Activated CD4-positive, alpha-beta T cell treated with anti-CD3 and anti-CD28 coated beads for 36 hours (primary cell): Measurements from ENCODE around the gene TBC1D8. TPM values are rescaled to one million over a fixed set of nuclear protein-coding genes. Genes with fewer than 3 reads are reported as not detected.

Experiments
- ATAC-seq: fragments of 200-7000 bp; cut with Tn5 transposase; one replicate; pipeline ENCODE4 v1.10.0; 2021; ENCODE audit warnings: mild to moderate bottlenecking, moderate library complexity
- CTCF ChIA-PET: fragments of 350-600 bp; sonication (Branson Sonifier 250); formaldehyde crosslinking; loops from one replicate; lab custom pipeline; 2021; ENCODE audit warnings: antibody characterized with exemption; lab: Charles Lee
- POLR2A ChIA-PET: fragments of 350-600 bp; sonication (Branson Sonifier 250); formaldehyde crosslinking; loops from one replicate; lab custom pipeline; 2021; ENCODE audit warnings: antibody characterized with exemption, inconsistent platforms; lab: Charles Lee
- DNase-seq: peaks from one replicate; pipeline ENCODE4 v3.0.0-alpha.2; 2020
- H3K27ac Mint-ChIP-seq: one replicate; pipeline ENCODE4 v1.8.0; 2021; ENCODE audit warnings: mixed read lengths
- H3K27me3 Mint-ChIP-seq: one replicate; pipeline ENCODE4 v1.8.0; 2021; ENCODE audit warnings: mixed read lengths
- H3K36me3 Mint-ChIP-seq: one replicate; pipeline ENCODE4 v1.8.0; 2021; ENCODE audit warnings: low read depth, mixed read lengths
- H3K4me1 Mint-ChIP-seq: one replicate; pipeline ENCODE4 v1.8.0; 2021; ENCODE audit warnings: mixed read lengths
- H3K4me3 Mint-ChIP-seq: one replicate; pipeline ENCODE4 v1.8.0; 2021; ENCODE audit warnings: mild to moderate bottlenecking, moderate library complexity, mixed read lengths
- H3K9me3 Mint-ChIP-seq: one replicate; pipeline ENCODE4 v1.8.0; 2021; ENCODE audit warnings: low read depth, mixed read lengths
- intact Hi-C, 2 experiments: fragments of 100-400 bp; cut with DNase I in 1 of 2; cut with micrococcal nuclease in 1 of 2; formaldehyde crosslinking; loops; one replicate each; pipeline versions ENCODE4 v1.14.2 to v1.15.1; 2022 to 2024; cut with DNase I, micrococcal nuclease
- total RNA-seq, 2 experiments: library from RNA; stranded (reverse); gene quantifications; one replicate each; pipeline ENCODE4 v1.2.3, GENCODE V29; 2021

The TBC1D8 gene
- total RNA-seq, 2 experiments from 2014 or later = 3.3 to 3.4 TPM

GRCh38 chr2:101022221-101022620 lies 129.0 kb downstream of the TBC1D8 start:
- no peaks in the 10 kb centered on the region for H3K4me1 Mint-ChIP-seq
- H3K36me3 Mint-ChIP-seq = peaks cover 14% of the 10 kb centered on the region
- no peaks in the 10 kb centered on the region for H3K27me3 Mint-ChIP-seq
- intact Hi-C loops = no loop called here
- ATAC-seq (no peak), DNase-seq (no peak)
- H3K4me3 Mint-ChIP-seq = no peak overlapping the region
- no peak overlapping the region for H3K27ac Mint-ChIP-seq
- ChIA-PET CTCF (interaction anchor here (0.5 to 1.4 kb wide), 4 partner anchors 9 to 184 kb away, joined by 3 read pairs; no protein-coding TSS in a partner anchor), POLR2A (no interaction called here)
- no peaks in the 10 kb centered on the region for H3K9me3 Mint-ChIP-seq

GRCh38 chr2:101018934-101019333 lies 132.2 kb downstream of the TBC1D8 start:
- intact Hi-C loops = no loop called here
- CTCF ChIA-PET = interaction anchor here (1.0 kb wide), 1 partner anchor 11 kb away, joined by 3 read pairs; no protein-coding TSS in a partner anchor
- no peaks in the 10 kb centered on the region for H3K9me3 Mint-ChIP-seq
- peaks cover 30% of the 10 kb centered on the region for H3K36me3 Mint-ChIP-seq
- POLR2A ChIA-PET = no interaction called here
- no peak overlapping the region for H3K4me3 Mint-ChIP-seq
- H3K4me1 Mint-ChIP-seq = no peaks in the 10 kb centered on the region
- ATAC-seq (no peak), DNase-seq (no peak)
- no peaks in the 10 kb centered on the region for H3K27me3 Mint-ChIP-seq
- no peak overlapping the region for H3K27ac Mint-ChIP-seq

DNA sequence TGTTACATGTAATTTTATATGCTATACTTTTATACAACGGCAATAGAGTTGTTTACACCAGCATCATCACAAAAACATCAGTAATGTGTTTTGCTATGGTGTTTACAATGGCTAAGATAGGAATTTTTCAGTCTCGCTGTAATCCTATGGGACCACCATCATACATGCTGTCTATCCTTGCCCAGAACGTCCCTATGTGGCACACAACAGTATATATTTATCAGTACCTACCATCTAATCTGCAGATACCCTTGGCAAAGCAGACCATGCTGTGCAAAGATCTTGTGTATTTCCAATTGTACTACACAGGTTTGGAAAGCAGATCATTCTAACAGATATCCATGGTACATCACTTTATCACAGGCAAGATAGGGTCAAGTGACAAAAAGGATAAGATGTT lies 133.8 kb downstream of the TBC1D8 start:
- POLR2A ChIA-PET = no interaction called here
- peaks cover 40% of the 10 kb centered on the region for H3K36me3 Mint-ChIP-seq

GRCh38 chr2:101014264-101014857 lies 136.8 kb downstream of the TBC1D8 start:
- ChIA-PET CTCF (interaction anchor here (0.9 to 4.7 kb wide), 2 partner anchors 191 to 216 kb away, joined by 3 to 61 read pairs; no protein-coding TSS in a partner anchor), POLR2A (no interaction called here)
- no peak overlapping the region for H3K27ac Mint-ChIP-seq

More for the DNA sequence above, 133.8 kb downstream of the TBC1D8 start:
- intact Hi-C loops = no loop called here
- H3K27ac Mint-ChIP-seq = no peak overlapping the region
- peaks cover 4% of the 10 kb centered on the region for H3K4me1 Mint-ChIP-seq
- no peaks in the 10 kb centered on the region for H3K27me3 Mint-ChIP-seq
- no peaks in the 10 kb centered on the region for H3K9me3 Mint-ChIP-seq
- no peak overlapping the region for H3K4me3 Mint-ChIP-seq
- CTCF ChIA-PET = interaction anchor here (1.1 kb wide), 1 partner anchor 133 kb away, joined by 4 read pairs; no protein-coding TSS in a partner anchor
- DNase-seq = no peak
- no peak for ATAC-seq

GRCh38 chr2:101012706-101013181 lies 138.4 kb downstream of the TBC1D8 start:
- Mint-ChIP-seq H3K27ac (peak overlapping the region; percentile 55), H3K9me3 (no peaks in the 10 kb centered on the region), H3K4me3 (no peak overlapping the region), H3K36me3 (peaks cover 51% of the 10 kb centered on the region), H3K27me3 (no peaks in the 10 kb centered on the region), H3K4me1 (peaks cover 31% of the 10 kb centered on the region)
- ATAC-seq (no peak), DNase-seq (peak; percentile 49)
- POLR2A ChIA-PET = interaction anchor here (0.7 to 1.0 kb wide), 2 partner anchors 11 to 850 kb away, joined by 3 to 10 read pairs; partner anchors contain the start of gene RPL31
- CTCF ChIA-PET = interaction anchor here (0.6 to 4.7 kb wide), 34 partner anchors 8 to 1562 kb away, joined by 3 to 61 read pairs (median 3); partner anchors contain the start of gene CNOT11
- intact Hi-C loops = loop anchor here (1.0 to 5.0 kb wide), 5 partner anchors 193 to 870 kb away; partner anchors contain the start of genes AFF3 (in 1 of the 2), CNOT11 (in 1 of the 2), CREG2 (in 1 of the 2) and RNF149 (in 1 of the 2)

More at GRCh38 chr2:101014264-101014857, 136.8 kb downstream of the TBC1D8 start:
- H3K36me3 Mint-ChIP-seq = peaks cover 43% of the 10 kb centered on the region
- intact Hi-C loops = loop anchor here (5.0 kb wide), 2 partner anchors 293 to 872 kb away; partner anchors contain the start of genes AFF3 (in 1 of the 2) and RNF149 (in 1 of the 2)
- H3K27me3 Mint-ChIP-seq = no peaks in the 10 kb centered on the region
- no peaks in the 10 kb centered on the region for H3K9me3 Mint-ChIP-seq
- no peak overlapping the region for H3K4me3 Mint-ChIP-seq
- peaks cover 23% of the 10 kb centered on the region for H3K4me1 Mint-ChIP-seq
- DNase-seq = no peak
- no peak for ATAC-seq

DNA sequence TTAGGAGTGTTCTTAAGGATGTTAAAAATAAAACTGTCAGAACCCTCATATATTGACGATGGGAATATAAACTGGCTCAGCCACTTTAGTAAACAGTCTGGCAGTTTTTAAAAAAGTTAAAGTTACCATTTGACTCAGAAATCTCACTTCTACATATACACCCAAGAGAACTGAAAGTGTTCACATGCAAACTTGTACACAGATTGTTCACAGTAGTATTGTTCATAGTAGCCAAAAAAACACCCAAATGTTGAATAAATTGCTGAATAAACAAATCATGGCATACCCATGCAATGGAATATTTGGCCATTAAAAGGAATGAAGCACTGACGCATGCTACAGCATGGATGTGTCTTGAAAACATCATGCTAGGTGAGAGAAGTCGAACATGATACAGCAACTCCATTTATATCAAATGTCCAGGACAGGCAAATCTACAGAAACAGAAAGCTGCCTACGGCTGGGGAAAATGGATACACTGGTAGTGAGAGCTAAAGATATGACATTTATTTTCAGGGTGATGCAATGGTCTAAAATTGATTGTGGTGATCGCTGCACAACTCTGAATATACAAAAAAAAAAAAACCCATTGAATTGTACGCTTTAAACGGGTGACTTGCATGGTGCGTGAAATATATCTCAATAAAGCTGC lies 139.0 kb downstream of the TBC1D8 start:
- CTCF ChIA-PET = interaction anchor here (0.6 to 4.7 kb wide), 33 partner anchors 8 to 1562 kb away, joined by 3 to 61 read pairs (median 3); partner anchors contain the start of gene CNOT11
- no peak for DNase-seq
- H3K27me3 Mint-ChIP-seq = no peaks in the 10 kb centered on the region
- H3K36me3 Mint-ChIP-seq = peaks cover 56% of the 10 kb centered on the region
- peaks cover 37% of the 10 kb centered on the region for H3K4me1 Mint-ChIP-seq
- POLR2A ChIA-PET = interaction anchor here (0.7 to 1.0 kb wide), 2 partner anchors 10 to 850 kb away, joined by 3 to 10 read pairs; partner anchors contain the start of gene RPL31
- no peak overlapping the region for H3K4me3 Mint-ChIP-seq
- no peaks in the 10 kb centered on the region for H3K9me3 Mint-ChIP-seq
- ATAC-seq = peak; percentile 53
- H3K27ac Mint-ChIP-seq = peak overlapping the region; percentile 55
- intact Hi-C loops = loop anchor here (1.0 to 5.0 kb wide), 5 partner anchors 193 to 870 kb away; partner anchors contain the start of genes AFF3 (in 1 of the 2), CNOT11 (in 1 of the 2), CREG2 (in 1 of the 2) and RNF149 (in 1 of the 2)

GRCh38 chr2:101011152-101011551 lies 140.0 kb downstream of the TBC1D8 start:
- H3K4me1 Mint-ChIP-seq = peaks cover 45% of the 10 kb centered on the region
- intact Hi-C loops = loop anchor here (5.0 kb wide), 2 partner anchors 296 to 869 kb away; partner anchors contain the start of genes AFF3 (in 1 of the 2) and RNF149 (in 1 of the 2)
- H3K4me3 Mint-ChIP-seq = no peak overlapping the region
- no peak for ATAC-seq
- H3K27ac Mint-ChIP-seq = peak overlapping the region; percentile 78
- POLR2A ChIA-PET = no interaction called here
- no peaks in the 10 kb centered on the region for H3K9me3 Mint-ChIP-seq
- no peak for DNase-seq
- CTCF ChIA-PET = interaction anchor here (0.7 to 4.7 kb wide), 3 partner anchors 194 to 242 kb away, joined by 3 to 61 read pairs (median 3); no protein-coding TSS in a partner anchor
- H3K36me3 Mint-ChIP-seq = peaks cover 65% of the 10 kb centered on the region
- no peaks in the 10 kb centered on the region for H3K27me3 Mint-ChIP-seq

DNA sequence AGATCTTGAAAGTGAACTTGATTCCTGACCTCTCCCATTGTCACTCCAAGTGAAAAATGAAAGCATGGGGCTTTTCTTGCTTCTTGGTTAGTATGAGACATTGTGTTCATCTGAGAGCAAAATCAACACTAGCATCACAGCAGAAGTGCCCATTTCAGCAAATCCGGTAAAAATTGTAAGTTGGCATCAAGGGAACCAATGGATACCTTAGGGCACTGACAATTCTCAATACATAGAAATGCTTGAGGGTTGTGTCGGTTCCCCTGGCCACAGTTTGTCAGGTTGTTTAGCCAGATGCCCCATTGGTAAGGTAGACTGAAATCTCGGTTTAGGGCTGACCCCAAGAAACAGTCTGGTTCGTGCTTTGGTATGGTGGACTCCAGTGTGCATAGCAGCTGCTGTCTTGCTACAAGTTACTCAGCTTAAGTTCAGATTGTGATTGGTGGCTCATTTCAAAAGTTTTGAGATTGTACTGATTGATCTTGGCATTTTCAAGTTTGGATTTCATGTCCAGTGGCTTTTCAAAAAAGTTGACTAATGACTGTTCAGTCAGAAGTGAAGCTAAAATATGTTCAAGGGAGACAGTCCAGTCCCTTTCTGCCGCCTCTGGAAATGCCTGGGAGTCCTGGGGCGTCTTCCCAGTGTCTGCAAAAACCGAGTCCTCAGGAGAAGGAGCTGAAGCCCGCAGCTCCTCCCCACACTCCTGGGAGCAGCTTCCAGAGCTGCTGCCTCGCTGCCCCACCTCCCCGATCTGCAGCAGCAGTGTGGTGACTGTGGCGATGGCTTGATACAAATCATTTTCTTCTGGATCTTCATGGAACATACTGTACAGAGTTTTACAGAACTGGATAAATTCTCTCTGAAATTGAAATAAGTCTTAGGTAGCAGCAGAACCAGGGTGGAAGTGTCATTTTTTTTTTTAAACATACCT lies 143.5 kb downstream of the TBC1D8 start:
- intact Hi-C loops = no loop called here
- H3K4me3 Mint-ChIP-seq = peak overlapping the region; percentile 12
- no peak for DNase-seq
- H3K36me3 Mint-ChIP-seq = peaks cover 75% of the 10 kb centered on the region
- H3K27me3 Mint-ChIP-seq = no peaks in the 10 kb centered on the region
- CTCF ChIA-PET = interaction anchor here (0.6 to 3.0 kb wide), 7 partner anchors 9 to 674 kb away, joined by 3 to 8 read pairs (median 3); no protein-coding TSS in a partner anchor
- H3K4me1 Mint-ChIP-seq = peaks cover 70% of the 10 kb centered on the region
- POLR2A ChIA-PET = no interaction called here
- ATAC-seq = peak; percentile 30
- H3K9me3 Mint-ChIP-seq = no peaks in the 10 kb centered on the region
- H3K27ac Mint-ChIP-seq = peak overlapping the region; percentile 73

GRCh38 chr2:101006065-101006715 lies 145.0 kb downstream of the TBC1D8 start:
- ATAC-seq = no peak
- Mint-ChIP-seq H3K4me3 (peak overlapping the region; percentile 99), H3K9me3 (no peaks in the 10 kb centered on the region), H3K27me3 (no peaks in the 10 kb centered on the region), H3K4me1 (peaks cover 63% of the 10 kb centered on the region), H3K36me3 (peaks cover 71% of the 10 kb centered on the region), H3K27ac (peak overlapping the region; percentile 97)
- POLR2A ChIA-PET = no interaction called here
- intact Hi-C loops = no loop called here
- DNase-seq = no peak
- CTCF ChIA-PET = interaction anchor here (0.6 to 4.9 kb wide), 3 partner anchors 8 to 351 kb away, joined by 3 to 21 read pairs (median 3); no protein-coding TSS in a partner anchor
